Measurements from ENCODE around the gene IQCF6. TPM values are rescaled to one million over a fixed set of nuclear protein-coding genes. Genes with fewer than 3 reads are reported as not detected.

Gene IQCF6
- total RNA-seq, 1 donor from 2014 or later = not detected

- Mint-ChIP-seq H3K9me3 (no peaks in the 10 kb centered on the region), H3K27me3 (ENCODE audit: low read depth) (peaks cover 33% of the 10 kb centered on the region), H3K4me1 (no peaks in the 10 kb centered on the region), H3K36me3 (ENCODE audit: low read depth) (no peaks in the 10 kb centered on the region), H3K4me3 (no peak overlapping the region), H3K27ac (ENCODE audit: unreplicated experiment) (no peak overlapping the region)
- no peak for TF ChIP-seq CTCF (conservative IDR thresholded peaks at IDR 0.05)
- DNase-seq (ENCODE audit: low read depth, low spot score) = no peak
Measured at GRCh38 chr3:51734572-51734907, 44.5 kb downstream of the IQCF6 start.

GRCh38 chr3:51733859-51734571 is 45.0 kb downstream of the IQCF6 start:
- DNase-seq (ENCODE audit: low read depth, low spot score) = no peak
- no peaks in the 10 kb centered on the region for H3K36me3 Mint-ChIP-seq (ENCODE audit: low read depth)
- no peak overlapping the region for H3K4me3 Mint-ChIP-seq
- no peak overlapping the region for H3K27ac Mint-ChIP-seq (ENCODE audit: unreplicated experiment)
- H3K27me3 Mint-ChIP-seq (ENCODE audit: low read depth) = peaks cover 30% of the 10 kb centered on the region
- no peaks in the 10 kb centered on the region for H3K4me1 Mint-ChIP-seq
- H3K9me3 Mint-ChIP-seq = no peaks in the 10 kb centered on the region
- no peak for TF ChIP-seq CTCF (conservative IDR thresholded peaks at IDR 0.05)

DNA sequence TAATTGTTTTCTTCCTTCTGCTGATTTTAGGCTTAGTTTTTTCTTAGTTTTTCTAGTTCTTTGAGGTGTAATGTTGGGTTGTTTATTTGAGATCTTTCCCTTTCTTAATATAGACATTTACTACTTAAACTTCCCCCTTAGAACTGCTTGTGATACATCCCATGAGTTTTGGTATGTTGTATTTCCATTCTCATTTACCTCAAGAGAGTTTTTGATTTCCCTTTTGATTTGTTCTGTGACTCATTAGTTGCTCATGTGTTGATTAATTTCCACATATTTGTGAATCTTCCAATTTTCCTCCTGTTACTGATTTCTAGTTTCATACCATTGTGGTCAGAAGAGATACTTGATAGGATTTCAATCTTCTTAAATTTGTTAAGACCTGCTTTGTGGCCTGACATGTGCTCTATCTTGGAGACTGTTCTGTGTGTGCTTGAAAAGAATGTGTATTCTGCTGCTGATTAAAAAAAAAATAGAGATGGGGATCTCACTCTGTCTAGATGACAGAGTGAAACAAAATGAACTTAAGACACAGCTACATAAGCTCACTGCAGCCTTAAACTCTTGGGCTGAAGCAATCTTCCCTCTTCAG is 49.9 kb downstream of the IQCF6 start:
- no peak for TF ChIP-seq CTCF (conservative IDR thresholded peaks at IDR 0.05)
- H3K4me3 Mint-ChIP-seq = no peak overlapping the region
- H3K27me3 Mint-ChIP-seq (ENCODE audit: low read depth) = peaks cover 5% of the 10 kb centered on the region
- no peak overlapping the region for H3K27ac Mint-ChIP-seq (ENCODE audit: unreplicated experiment)
- DNase-seq (ENCODE audit: low read depth, low spot score) = no peak
- H3K36me3 Mint-ChIP-seq (ENCODE audit: low read depth) = no peaks in the 10 kb centered on the region
- peaks cover 4% of the 10 kb centered on the region for H3K9me3 Mint-ChIP-seq
- no peaks in the 10 kb centered on the region for H3K4me1 Mint-ChIP-seq

Other genes starting within 250 kb of the IQCF6 start
- 56.6 and 58.1 TPM in 2 replicates for gene RAD54L2, start 240.5 kb downstream of the IQCF6 start, total RNA-seq
- 20.8 and 23.2 TPM in 2 replicates for gene TEX264, start 108.0 kb downstream of the IQCF6 start, total RNA-seq
- gene GRM2, start 72.2 kb downstream of the IQCF6 start, total RNA-seq = 6.6 and 8.3 TPM in 2 replicates
- not detected in 2 replicates for gene IQCF2, start 82.4 kb upstream of the IQCF6 start, total RNA-seq
- not detected in 2 replicates for gene IQCF5, start 96.4 kb upstream of the IQCF6 start, total RNA-seq
- not detected in 2 replicates for gene IQCF1, start 124.1 kb upstream of the IQCF6 start, total RNA-seq
- gene RRP9, start 162.7 kb upstream of the IQCF6 start, total RNA-seq = 37.9 and 40.1 TPM in 2 replicates
- gene PARP3, start 163.1 kb upstream of the IQCF6 start, total RNA-seq = 4.3 and 4.6 TPM in 2 replicates
- gene GPR62, start 176.1 kb upstream of the IQCF6 start, total RNA-seq = 0.18 and 0.23 TPM in 2 replicates
- 228 and 235 TPM in 2 replicates for gene PCBP4, start 188.2 kb upstream of the IQCF6 start, total RNA-seq
- 4.7 and 6.2 TPM in 2 replicates for gene ABHD14B, start 194.8 kb upstream of the IQCF6 start, total RNA-seq
- 12.3 and 14.8 TPM in 2 replicates for gene ABHD14A, start 195.8 kb upstream of the IQCF6 start, total RNA-seq
- 29.9 and 32.5 TPM in 2 replicates for gene ACY1, start 204.3 kb upstream of the IQCF6 start, total RNA-seq
- gene RPL29, start 216.7 kb upstream of the IQCF6 start, total RNA-seq = 1,471 and 1,533 TPM in 2 replicates